ENCODE measurements around the gene DDX25.
A peak's percentile ranks its signal among the peaks of the same experiment; 100 is the strongest.

Gene DDX25

DNA sequence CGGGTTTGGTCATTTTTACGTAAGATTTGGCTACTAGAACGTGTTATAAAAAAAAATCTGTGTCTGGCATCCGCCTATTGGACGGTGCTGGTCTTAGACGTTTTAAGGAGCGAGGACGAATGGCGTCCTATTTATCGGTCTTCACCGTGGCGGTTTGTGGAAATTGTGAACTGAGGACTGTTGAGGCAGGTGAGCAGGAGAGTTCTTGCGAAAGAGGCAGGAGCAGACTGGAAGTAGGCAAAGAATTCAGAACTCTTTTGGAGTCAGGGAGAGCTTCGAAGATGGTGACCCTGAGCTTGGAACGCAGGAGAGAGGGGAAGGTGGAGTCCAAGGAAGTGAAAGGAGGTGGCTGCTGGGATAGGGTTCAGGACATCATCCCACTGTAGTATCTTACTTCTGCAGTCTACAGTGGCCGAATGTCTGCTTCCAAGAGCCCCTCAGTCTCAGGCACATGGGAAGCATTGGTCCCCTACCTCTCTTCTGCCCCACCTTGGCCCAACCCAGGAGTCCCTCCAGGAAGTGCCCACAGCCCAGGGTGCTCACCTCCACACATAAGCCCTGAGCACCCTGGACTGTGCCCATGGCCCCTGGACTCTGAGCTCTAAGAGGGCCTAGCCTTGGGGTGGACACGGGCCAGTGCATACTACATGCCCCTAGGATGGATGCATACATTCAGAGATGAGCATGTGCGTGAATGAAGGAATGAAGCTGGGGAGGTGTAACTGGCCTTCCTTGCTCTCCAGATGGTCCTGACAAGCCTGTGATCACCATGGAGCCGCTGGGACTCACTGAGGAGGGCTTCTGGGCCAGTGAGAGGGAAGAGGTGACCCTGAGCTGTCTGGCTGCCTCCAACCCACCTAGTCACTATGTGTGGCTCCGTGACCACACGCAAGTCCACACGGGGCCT, 45.2 kb downstream of the DDX25 start:
- peaks cover 2% of the 10 kb centered on the region for H3K27me3 Mint-ChIP-seq (ENCODE audit: low read depth, poor library complexity)
- H3K4me1 Mint-ChIP-seq, result peaks cover 22% of the 10 kb centered on the region
- TF ChIP-seq, protein P1, sequence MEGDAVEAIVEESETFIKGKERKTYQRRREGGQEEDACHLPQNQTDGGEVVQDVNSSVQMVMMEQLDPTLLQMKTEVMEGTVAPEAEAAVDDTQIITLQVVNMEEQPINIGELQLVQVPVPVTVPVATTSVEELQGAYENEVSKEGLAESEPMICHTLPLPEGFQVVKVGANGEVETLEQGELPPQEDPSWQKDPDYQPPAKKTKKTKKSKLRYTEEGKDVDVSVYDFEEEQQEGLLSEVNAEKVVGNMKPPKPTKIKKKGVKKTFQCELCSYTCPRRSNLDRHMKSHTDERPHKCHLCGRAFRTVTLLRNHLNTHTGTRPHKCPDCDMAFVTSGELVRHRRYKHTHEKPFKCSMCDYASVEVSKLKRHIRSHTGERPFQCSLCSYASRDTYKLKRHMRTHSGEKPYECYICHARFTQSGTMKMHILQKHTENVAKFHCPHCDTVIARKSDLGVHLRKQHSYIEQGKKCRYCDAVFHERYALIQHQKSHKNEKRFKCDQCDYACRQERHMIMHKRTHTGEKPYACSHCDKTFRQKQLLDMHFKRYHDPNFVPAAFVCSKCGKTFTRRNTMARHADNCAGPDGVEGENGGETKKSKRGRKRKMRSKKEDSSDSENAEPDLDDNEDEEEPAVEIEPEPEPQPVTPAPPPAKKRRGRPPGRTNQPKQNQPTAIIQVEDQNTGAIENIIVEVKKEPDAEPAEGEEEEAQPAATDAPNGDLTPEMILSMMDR (IDR thresholded peaks at IDR 0.05), result no peak
- H3K9me3 Mint-ChIP-seq, result no peaks in the 10 kb centered on the region
- H3K4me3 Mint-ChIP-seq, result no peak overlapping the region
- H3K36me3 Mint-ChIP-seq (ENCODE audit: low read depth), result no peaks in the 10 kb centered on the region
- peak overlapping the region; percentile 4 for H3K27ac Mint-ChIP-seq
- DNase-seq, result no peak

DNA sequence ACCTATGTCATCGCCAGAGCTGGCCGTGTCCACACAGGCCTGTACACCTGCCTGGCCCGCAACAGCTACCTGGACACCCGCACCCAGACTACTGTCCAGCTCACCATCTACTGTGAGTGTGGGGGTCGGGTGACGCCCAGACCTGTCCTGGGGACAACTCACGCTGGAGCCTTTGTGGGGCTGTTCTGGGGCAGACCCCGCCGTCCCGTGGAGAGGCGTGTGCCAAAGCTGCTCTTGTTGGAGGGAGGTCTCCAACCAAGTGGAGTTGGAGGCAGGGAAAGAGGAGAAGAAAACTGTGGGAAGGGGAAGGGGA, 45.8 kb downstream of the DDX25 start:
- H3K4me1 Mint-ChIP-seq, result peaks cover 22% of the 10 kb centered on the region
- H3K4me3 Mint-ChIP-seq, result no peak overlapping the region
- DNase-seq, result no peak
- H3K36me3 Mint-ChIP-seq (ENCODE audit: low read depth), result no peaks in the 10 kb centered on the region
- no peaks in the 10 kb centered on the region for H3K9me3 Mint-ChIP-seq
- TF ChIP-seq, protein P1 (IDR thresholded peaks at IDR 0.05), result no peak
- peak overlapping the region; percentile 64 for H3K27ac Mint-ChIP-seq
- H3K27me3 Mint-ChIP-seq (ENCODE audit: low read depth, poor library complexity), result peaks cover 2% of the 10 kb centered on the region

DNA sequence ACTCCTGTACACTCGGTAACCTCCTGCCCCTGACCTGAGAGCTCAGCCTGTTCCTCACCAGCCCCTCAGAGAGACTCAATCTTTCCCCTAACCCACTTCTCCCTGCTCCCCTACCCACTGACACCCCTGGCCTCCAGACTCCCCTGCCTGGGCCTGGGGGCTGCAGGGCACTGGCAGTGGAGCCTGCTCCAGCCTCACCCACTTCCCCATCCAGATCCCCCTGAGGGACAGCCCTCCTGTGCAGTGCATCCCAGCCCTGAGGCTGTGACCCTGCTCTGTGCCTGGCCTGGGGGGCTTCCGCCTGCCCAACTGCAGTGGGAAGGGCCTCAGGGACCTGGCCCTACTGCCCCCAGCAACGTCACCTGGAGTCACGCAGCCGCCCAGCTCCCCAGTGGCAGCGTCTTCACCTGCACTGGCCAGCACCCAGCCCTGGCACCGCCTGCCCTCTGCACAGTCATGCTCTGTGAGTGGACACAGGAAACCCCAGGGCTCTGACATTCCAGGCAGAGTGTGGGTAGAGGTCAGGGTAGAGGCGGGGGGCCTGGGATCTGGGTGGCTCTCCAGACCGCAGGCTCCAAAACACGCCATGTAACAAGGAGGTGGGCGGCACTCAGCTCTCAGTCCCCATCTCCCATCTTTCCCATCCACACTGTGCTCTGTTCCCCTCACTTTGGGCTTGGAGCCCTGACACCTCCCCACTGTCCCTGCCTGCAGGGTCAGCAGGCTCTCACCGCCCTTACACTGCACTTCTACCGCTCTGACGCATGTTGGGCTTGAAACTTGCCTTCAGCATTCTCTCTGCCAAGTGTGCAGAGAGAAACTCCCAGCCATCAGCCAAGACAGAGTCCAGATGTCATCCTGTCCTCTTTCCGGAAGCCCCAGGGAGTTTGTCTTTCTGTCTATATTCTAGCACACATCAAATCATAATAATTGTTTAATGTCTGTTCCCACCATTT, 46.7 kb downstream of the DDX25 start:
- TF ChIP-seq, protein P1 (IDR thresholded peaks at IDR 0.05), result no peak
- Mint-ChIP-seq H3K9me3 (no peaks in the 10 kb centered on the region), H3K4me3 (no peak overlapping the region), H3K27ac (peak overlapping the region; percentile 72), H3K27me3 (ENCODE audit: low read depth, poor library complexity) (peaks cover 2% of the 10 kb centered on the region), H3K36me3 (ENCODE audit: low read depth) (peaks cover 8% of the 10 kb centered on the region), H3K4me1 (peaks cover 16% of the 10 kb centered on the region)
- no peak for DNase-seq

DNA sequence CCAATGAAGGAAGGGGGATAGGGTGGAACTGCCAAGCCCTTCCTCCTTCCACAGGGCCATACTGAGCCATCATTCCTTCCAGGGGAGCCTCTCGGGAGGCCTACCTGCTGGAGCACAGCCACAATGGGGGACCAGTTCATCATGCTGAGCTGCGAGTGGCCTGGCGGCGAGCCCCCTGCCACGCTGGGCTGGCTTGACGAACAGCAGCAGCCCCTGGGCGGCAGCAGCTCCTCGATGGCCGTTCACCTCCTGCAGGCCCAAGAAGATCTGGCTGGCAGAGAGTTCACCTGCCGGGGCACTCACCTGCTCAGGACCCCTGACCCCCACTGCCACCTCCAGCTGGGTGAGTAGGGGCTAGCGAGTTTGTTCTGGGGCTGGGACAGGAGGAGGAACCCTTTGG, 47.4 kb downstream of the DDX25 start:
- TF ChIP-seq, protein P1 (IDR thresholded peaks at IDR 0.05), result no peak
- no peak overlapping the region for H3K27ac Mint-ChIP-seq
- no peak for DNase-seq
- H3K4me3 Mint-ChIP-seq, result no peak overlapping the region
- H3K27me3 Mint-ChIP-seq (ENCODE audit: low read depth, poor library complexity), result peaks cover 2% of the 10 kb centered on the region
- peaks cover 15% of the 10 kb centered on the region for H3K36me3 Mint-ChIP-seq (ENCODE audit: low read depth)
- no peaks in the 10 kb centered on the region for H3K9me3 Mint-ChIP-seq
- H3K4me1 Mint-ChIP-seq, result peaks cover 16% of the 10 kb centered on the region

DNA sequence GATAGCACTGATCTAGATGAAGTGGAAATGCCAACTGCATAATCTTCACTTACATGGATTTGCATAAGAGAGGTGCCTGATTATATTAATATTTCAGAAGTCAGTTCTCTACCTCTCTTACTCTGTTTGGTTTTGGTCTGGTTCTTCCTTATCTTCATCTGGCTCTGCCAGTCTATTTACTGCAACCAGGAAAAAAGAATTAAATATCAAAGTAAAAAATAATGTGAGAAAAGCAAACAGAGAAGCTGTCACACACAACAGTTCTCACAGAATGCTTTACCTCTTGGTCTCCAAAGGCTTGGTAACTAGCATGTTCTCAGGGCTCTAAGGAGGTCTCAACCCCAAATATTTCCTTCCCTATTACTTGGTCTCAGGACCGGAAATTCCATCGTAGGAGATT, 48.3 kb downstream of the DDX25 start:
- H3K27ac Mint-ChIP-seq, result no peak overlapping the region
- peaks cover 16% of the 10 kb centered on the region for H3K4me1 Mint-ChIP-seq
- H3K4me3 Mint-ChIP-seq, result no peak overlapping the region
- no peaks in the 10 kb centered on the region for H3K9me3 Mint-ChIP-seq
- peaks cover 20% of the 10 kb centered on the region for H3K36me3 Mint-ChIP-seq (ENCODE audit: low read depth)
- TF ChIP-seq, protein P1 (IDR thresholded peaks at IDR 0.05), result no peak
- peaks cover 2% of the 10 kb centered on the region for H3K27me3 Mint-ChIP-seq (ENCODE audit: low read depth, poor library complexity)
- DNase-seq, result no peak
